Measurements from ENCODE around the gene PDPK1.

PDPK1 gene

DNA sequence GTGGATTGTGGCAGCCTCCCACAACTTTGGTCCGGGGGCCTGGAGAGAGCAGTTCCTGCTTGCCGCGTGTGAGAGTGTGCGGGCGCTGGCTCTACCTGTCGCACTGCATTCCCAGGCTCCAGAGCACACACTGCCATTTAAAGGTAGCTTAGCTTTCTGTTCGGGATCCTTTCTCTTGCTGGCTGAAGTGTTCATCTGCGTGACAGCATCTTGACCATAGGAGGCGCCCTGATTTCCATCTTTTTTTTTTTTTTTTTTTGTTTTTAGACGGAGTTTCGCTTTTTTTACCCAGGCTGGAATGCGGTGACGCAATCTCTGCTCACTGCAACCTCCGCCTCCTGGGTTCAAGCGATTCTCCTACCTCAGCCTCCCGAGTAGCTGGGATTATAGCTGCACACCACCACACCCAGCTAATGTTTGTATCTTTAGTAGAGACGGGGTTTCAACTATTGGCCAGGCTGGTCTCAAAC is 13.6 kb downstream of the PDPK1 start:
- TF ChIP-seq, protein P1, sequence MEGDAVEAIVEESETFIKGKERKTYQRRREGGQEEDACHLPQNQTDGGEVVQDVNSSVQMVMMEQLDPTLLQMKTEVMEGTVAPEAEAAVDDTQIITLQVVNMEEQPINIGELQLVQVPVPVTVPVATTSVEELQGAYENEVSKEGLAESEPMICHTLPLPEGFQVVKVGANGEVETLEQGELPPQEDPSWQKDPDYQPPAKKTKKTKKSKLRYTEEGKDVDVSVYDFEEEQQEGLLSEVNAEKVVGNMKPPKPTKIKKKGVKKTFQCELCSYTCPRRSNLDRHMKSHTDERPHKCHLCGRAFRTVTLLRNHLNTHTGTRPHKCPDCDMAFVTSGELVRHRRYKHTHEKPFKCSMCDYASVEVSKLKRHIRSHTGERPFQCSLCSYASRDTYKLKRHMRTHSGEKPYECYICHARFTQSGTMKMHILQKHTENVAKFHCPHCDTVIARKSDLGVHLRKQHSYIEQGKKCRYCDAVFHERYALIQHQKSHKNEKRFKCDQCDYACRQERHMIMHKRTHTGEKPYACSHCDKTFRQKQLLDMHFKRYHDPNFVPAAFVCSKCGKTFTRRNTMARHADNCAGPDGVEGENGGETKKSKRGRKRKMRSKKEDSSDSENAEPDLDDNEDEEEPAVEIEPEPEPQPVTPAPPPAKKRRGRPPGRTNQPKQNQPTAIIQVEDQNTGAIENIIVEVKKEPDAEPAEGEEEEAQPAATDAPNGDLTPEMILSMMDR (IDR thresholded peaks at IDR 0.05) = peak; percentile 35

DNA sequence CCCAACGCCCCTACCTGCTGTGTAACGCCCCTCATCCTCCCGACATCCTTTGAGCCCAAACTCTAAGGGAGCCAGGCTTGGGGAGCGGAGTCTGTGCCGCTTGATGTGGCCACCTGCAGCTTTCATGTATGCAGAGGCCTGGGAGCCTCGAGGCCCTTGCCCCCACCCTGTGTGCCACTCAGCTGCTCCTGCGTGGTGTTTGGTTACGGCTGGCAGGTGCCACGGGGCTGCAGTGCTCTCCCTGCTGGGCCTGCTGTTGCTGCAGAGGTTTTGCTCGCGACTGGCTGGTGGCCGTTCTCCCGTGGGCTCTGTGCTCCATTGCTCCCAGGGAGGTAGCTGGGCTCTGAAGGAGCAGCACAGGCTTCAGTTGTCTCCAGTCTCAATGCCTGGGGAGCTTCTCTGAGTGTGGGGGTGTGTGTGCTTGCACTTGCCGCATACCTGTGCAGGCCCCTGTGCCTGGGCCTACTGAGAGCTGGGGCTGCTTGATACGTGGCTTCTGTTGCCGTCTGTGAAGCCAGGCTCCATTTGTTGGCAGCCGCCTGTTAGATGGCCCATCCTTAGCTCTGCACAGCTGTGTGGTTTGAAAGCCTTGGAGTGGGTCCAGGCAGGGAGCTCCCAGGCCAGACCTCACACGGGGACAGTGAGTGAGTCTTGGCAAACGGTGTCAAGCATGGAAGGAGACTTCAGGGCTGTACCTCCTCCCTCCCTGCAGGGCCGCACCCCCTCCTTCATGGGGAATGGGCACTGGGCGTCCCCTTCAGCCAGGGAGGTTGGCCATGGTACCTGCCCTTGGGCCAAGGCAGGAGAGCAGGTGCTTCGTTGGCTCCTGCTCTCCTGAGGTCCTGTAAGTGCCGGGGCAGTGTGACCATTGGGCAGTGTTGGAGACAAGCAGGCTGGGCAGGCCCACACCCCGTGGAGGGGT is 47.2 kb downstream of the PDPK1 start:
- TF ChIP-seq, protein P1 (IDR thresholded peaks at IDR 0.05) = no peak

DNA sequence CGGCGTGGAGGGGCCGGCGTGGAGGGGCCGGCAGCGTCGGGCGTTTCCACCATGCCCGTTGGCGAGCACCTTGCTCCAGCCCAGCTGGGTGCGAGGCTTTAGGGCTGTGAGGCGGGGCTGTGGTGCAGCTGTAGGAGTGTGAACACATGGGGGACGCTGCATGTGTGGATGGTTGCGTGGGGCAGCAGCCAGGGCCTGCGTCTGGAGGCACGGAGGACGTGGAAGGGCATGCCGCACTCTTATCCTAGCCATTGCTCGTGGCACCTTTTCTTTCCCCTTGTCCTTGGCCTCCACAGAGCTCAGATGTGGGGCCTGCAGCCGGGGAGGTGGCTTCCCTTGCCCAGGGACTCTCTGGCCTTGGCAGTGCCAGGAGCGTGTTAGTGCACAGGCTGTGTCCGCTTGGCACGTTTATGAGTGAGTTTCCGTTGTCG is 47.8 kb downstream of the PDPK1 start:
- TF ChIP-seq, protein P1 (IDR thresholded peaks at IDR 0.05) = no peak

DNA sequence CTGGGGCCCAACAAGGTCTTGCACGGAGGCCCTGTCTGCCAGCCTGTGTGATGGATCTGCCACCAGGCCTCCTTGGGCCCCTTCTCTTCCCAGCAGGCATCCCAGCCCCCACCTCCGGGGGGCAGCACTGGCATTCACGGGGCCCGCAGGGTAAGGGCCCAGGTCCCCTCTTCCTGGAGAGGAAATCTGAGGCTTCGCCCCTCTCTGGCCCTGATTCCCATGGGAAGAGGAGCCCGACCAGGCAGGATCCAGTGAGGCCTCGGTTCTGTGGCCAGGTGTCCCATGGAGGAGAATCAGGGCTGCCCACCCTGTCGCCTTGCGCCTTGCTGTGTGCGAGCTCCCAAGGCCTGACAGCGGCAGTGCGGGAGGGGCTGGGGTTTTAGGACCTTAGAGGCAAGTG is 48.4 kb downstream of the PDPK1 start:
- TF ChIP-seq, protein P1 (IDR thresholded peaks at IDR 0.05) = no peak

DNA sequence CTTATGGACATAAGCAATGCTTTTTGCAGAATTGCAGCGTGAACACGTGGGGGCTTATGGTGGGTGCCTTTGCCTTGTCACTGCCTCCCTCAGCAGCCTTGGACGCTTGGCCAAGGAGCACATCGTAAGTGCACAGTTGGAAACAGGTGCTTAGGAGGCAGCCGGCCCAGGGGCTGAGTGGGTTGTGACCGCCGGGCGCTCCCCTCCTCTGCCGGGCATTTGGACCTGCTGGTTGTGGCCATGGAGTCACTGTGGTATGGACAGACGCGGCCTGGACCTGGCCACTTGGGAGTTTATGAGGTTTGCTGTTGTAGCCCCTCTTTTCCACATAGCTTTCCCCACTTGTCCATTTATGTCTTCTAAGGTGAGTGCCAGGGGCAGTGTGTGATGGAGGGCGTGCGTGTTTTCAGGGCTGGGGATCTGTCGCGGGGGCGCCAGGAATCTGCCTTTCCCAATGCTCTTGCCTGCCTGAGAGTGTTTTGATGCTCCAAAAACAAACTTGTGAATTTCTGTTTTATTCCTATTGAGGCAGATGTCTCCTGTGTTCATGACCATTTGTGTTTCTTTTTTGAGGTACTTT is 49.2 kb downstream of the PDPK1 start:
- TF ChIP-seq, protein P1 (IDR thresholded peaks at IDR 0.05) = no peak

DNA sequence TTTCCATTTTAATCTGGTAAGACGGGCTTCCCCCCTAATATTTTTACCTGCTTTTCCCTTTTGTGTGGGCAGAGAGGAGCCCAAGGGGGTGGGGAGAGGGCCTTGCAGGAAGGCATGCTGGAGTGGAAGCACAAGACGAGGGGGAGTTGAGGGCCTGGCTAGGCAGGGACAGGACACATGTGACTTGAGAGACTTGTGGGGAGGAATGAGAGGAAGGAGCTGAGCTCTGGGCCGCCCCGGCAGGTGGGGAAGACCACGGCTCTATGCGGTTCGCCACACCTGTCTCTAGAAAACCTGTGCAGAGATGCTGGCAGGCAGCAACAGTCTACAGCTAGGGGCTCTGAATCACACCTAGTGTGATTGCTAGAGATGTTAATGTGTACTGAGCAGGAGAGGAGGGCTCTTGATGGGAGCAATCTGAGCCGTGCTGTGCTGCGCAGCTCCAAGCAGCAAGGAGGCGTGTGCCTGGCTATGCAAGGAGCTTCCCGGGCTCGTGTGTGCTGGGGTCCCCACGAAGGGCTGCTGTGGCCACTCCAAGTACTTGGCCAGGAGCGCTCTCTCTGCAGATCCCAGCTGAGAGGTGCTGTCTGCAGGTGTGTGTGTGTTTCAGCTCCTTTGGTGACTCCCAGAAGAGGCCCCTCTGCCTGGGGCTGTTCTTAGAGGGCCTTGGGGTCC is 50.2 kb downstream of the PDPK1 start:
- TF ChIP-seq, protein P1 (IDR thresholded peaks at IDR 0.05) = no peak

DNA sequence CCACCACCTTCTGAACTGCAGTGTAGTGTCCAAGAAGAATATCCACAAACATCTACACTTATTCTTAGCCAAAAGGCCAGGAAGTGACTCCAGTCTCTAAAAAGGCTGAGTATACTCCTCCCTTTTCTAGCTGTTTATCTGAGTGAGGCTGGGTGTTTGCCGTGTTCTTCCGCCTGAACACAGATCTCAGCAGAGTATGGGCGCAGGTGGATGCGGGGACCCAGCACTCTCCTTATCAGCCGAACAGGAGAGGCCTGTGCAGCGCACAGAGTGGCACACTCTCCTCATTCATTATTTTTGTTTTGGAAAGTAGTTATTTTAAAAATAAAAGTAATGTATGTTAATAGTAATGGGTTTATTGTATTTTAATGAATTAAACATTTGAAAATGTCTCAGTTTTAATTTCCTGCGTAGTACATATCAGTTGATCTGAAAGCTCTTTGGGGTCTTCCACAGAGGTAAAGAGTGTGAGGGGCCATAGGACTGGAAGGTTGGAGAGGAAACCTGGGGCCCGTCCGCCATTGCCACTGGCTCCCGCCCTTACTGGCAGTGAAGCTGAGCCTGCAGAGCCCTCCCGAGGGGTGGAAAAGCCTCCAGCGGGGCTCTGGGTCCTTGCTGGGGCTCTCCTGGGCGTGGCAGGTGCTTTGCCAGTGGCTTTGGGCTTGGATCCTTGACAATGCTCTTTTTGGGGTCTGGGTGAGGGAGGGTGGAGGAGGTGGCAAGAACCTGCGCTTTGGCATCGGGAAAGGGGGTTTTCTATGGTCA is 53.8 kb downstream of the PDPK1 start:
- TF ChIP-seq, protein P1 (IDR thresholded peaks at IDR 0.05) = no peak

Data from LNCAP (cell line).